Neural crest cell (in vitro differentiated cells): ENCODE measurements around the gene GLRA1. TPM values are rescaled to one million over a fixed set of nuclear protein-coding genes. Genes with fewer than 3 reads are reported as not detected.

ENCODE experiments used
- DNase-seq: peaks from one replicate; pipeline ENCODE4 v3.0.0; 2021; ENCODE audit warnings: low read depth, mixed read lengths, low spot score
- H3K27ac Mint-ChIP-seq: one replicate; pipeline ENCODE4 v1.8.0; 2021; ENCODE audit warnings: mild to moderate bottlenecking, mixed read lengths; ENCODE audit not compliant: unreplicated experiment
- H3K27me3 Mint-ChIP-seq: 2 replicates; pipeline ENCODE4 v1.8.0; 2021; ENCODE audit warnings: low read depth, mild to moderate bottlenecking, mixed read lengths
- H3K36me3 Mint-ChIP-seq: 2 replicates; pipeline ENCODE4 v1.8.0; 2021; ENCODE audit warnings: low read depth, mild to moderate bottlenecking, mixed read lengths
- H3K4me1 Mint-ChIP-seq: 2 replicates; pipeline ENCODE4 v1.8.0; 2021; ENCODE audit warnings: mixed read lengths
- H3K4me3 Mint-ChIP-seq: one replicate; pipeline ENCODE4 v1.8.0; 2021; ENCODE audit warnings: mild to moderate bottlenecking, mixed read lengths
- H3K9me3 Mint-ChIP-seq: 2 replicates; pipeline ENCODE4 v1.8.0; 2021; ENCODE audit warnings: mixed read lengths
- CTCF ChIP-seq: fragments of 200-600 bp; sonication (generic); conservative IDR thresholded peaks from 2 replicates; pipeline ENCODE4 v1.5.0; 2021; ENCODE audit warnings: antibody characterized with exemption, mild to moderate bottlenecking
- total RNA-seq: library from RNA; stranded (reverse); gene quantifications from 2 replicates; pipeline ENCODE4 v1.2.1, GENCODE V29; 2021

GLRA1 gene
- total RNA-seq, 1 donor from 2014 or later: 0.21 TPM

DNA sequence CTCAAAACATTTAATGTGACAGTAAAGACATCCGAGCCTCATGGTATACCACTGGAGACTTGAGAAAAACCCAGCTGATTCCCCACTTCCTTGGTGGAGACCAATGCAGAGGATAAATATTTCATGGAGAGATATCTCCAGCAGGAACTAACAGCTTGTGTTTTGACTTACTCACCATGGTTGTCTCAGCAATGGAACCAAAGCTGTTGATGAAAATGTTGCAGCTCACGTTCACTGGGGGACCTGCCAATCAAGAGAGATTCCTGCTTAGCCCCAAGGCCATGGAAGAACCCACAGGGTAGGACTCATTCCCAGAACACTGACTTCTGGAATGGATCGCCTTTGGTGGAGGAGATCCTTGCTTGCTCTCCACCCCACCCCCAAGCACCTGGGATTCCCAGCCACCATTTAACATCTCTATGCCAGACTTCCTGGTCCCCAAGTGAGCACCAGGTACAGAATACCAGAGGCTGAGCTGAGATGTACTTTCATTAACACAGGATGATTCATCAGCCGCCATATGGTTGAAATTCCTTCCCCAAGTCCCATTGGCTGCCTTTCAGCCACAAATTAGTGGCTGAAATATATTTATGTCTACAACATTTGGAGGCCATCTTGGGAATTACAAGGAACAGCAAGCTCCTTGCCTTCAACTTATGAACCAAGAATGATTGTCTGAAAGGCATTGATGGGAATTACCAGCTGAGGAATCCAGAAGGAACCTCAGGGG, 37.9 kb downstream of the GLRA1 start:
- no peaks in the 10 kb centered on the region for H3K36me3 Mint-ChIP-seq
- no peaks in the 10 kb centered on the region for H3K9me3 Mint-ChIP-seq
- no peak overlapping the region for H3K4me3 Mint-ChIP-seq
- no peaks in the 10 kb centered on the region for H3K4me1 Mint-ChIP-seq
- no peak for DNase-seq
- H3K27ac Mint-ChIP-seq: no peak overlapping the region
- peaks cover 5% of the 10 kb centered on the region for H3K27me3 Mint-ChIP-seq
- TF ChIP-seq CTCF: no peak

GRCh38 chr5:151885138-151885908, 39.3 kb downstream of the GLRA1 start:
- Mint-ChIP-seq H3K9me3 (no peaks in the 10 kb centered on the region), H3K27me3 (peaks cover 5% of the 10 kb centered on the region), H3K36me3 (no peaks in the 10 kb centered on the region), H3K27ac (no peak overlapping the region), H3K4me1 (no peaks in the 10 kb centered on the region), H3K4me3 (no peak overlapping the region)
- DNase-seq: no peak
- TF ChIP-seq CTCF: no peak

DNA sequence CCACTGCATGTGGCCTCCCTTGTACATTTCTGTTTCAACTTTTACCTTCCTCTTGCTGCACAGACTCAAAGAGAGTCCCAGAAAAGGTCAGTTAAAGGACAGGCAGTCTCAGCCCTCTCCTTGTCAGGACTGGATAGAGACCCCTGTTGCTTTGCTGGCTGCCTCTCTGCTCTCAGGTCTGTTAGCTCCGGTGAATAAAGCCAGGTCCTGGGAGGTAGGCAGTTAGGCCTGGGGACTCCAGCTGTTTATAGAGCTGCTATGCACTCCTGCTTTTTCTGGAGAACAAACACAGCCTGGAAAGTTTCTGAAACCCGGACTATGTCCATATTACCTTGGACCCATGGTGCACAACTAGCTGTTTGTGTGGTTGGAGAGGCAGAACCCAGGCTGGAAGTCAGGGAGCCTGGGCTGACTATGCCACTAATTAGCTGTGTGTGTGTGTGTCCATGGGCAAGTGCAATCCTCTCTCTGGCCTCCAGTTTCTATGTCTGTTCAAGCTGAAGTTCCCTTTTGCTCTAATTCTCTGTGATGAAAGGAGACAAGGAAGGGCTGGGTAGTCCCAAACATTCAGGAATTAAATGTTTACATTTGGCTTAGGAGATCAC, 42.9 kb downstream of the GLRA1 start:
- no peak for TF ChIP-seq CTCF
- peaks cover 5% of the 10 kb centered on the region for H3K27me3 Mint-ChIP-seq
- no peak for DNase-seq
- peaks cover 6% of the 10 kb centered on the region for H3K9me3 Mint-ChIP-seq
- no peak overlapping the region for H3K27ac Mint-ChIP-seq
- no peaks in the 10 kb centered on the region for H3K4me1 Mint-ChIP-seq
- no peak overlapping the region for H3K4me3 Mint-ChIP-seq
- peaks cover 6% of the 10 kb centered on the region for H3K36me3 Mint-ChIP-seq

- H3K4me3 Mint-ChIP-seq: no peak overlapping the region
- H3K4me1 Mint-ChIP-seq: no peaks in the 10 kb centered on the region
- peaks cover 6% of the 10 kb centered on the region for H3K9me3 Mint-ChIP-seq
- no peak overlapping the region for H3K27ac Mint-ChIP-seq
- H3K36me3 Mint-ChIP-seq: peaks cover 6% of the 10 kb centered on the region
- peaks cover 2% of the 10 kb centered on the region for H3K27me3 Mint-ChIP-seq
- DNase-seq: no peak
- no peak for TF ChIP-seq CTCF
Observed at GRCh38 chr5:151880324-151880723, 44.3 kb downstream of the GLRA1 start.

- H3K4me3 Mint-ChIP-seq: no peak overlapping the region
- no peak for DNase-seq
- peaks cover 6% of the 10 kb centered on the region for H3K36me3 Mint-ChIP-seq
- TF ChIP-seq CTCF: no peak
- H3K27me3 Mint-ChIP-seq: no peaks in the 10 kb centered on the region
- no peaks in the 10 kb centered on the region for H3K4me1 Mint-ChIP-seq
- H3K27ac Mint-ChIP-seq: no peak overlapping the region
- peaks cover 6% of the 10 kb centered on the region for H3K9me3 Mint-ChIP-seq
Observed at GRCh38 chr5:151873701-151874100, 51.0 kb downstream of the GLRA1 start.
